Right kidney (tissue), 1 donor: ENCODE data around the gene ARSG.
"Not testable (repeated sequence)": the region's sequence is repeated elsewhere in the genome, so short reads cannot be mapped to it uniquely, and the experiment has no call there.

Source experiments
- DNase-seq: peaks from one replicate; pipeline ENCODE4 v3.0.0-alpha.2; 2016

Gene ARSG

GRCh38 chr17:68329331-68329730 is 38.0 kb downstream of the ARSG start:
- no peak for DNase-seq

DNA sequence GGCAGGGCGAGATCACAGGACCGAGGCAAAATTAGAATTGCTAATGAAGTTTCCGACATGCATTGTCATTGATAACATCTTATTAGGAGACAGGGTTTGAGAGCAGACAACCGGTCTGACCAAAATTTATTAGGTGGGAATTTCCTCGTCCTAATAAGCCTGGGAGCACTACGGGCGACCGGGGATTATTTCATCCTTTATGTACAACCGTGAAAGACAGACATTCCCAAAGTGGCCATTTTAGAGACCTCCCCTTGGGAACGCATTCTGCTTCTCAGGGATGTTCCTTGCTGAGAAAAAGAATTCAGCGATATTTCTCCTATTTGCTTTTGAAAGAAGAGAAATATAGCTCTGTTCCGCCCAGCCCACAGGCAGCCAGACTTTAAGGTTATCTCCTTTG is 40.6 kb downstream of the ARSG start:
- DNase-seq: not testable (repeated sequence)

DNA sequence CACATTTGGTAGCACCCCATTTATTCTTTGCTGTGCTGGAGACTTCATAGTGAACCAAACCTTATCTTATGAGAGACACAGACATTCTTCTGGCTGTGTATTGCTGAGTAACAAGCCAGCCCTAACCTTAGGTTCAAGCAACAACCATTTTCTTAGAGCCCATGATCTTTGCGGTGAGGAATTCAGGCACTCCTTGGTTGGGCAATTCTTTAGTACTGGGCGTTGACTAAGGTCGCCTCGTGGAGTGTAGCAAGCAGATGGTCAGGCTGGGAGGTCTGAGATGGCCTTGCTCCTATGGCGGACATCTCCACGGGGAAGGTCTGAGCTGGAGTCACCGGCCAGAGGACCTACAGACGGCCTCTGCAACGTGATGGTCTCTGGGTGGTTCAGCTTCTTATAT is 43.1 kb downstream of the ARSG start:
- no peak for DNase-seq

DNA sequence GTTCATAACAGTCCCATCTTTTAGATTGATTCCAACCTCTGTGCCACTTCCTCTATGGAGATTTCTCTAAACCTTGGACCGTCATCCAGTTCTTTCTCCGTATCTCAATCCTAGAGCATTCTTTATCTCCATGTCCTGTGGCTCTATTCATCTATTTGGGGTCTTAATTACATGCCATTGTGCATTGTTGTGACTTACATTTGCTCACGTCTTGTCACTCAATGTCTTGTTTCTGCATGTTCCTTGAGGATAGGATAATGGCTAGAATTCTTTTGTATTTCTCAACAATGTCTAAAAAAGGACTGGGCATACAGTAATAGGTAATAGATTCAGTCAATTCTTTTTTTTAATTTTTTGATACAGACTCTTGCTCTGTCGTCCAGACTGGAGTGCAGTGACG is 50.2 kb downstream of the ARSG start:
- DNase-seq: no peak

DNA sequence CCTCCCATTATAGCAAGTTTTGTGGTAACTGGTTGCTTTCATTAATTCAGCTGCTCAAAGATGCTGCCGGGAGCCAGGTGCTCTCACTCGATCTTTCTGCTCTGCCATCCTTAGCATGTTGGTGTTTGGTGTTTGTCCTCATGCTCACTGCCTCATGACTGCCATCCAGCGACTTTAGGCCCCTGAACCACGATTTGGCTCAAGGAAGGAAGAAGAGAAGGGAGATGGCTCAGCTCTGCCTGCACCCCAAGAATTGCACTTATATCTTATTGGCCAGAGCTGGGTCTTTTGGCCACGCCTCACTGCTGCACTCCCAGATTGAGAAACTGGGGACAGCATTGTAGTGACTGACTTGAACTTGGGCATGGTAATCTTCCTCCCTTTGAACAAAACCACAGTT is 52.7 kb downstream of the ARSG start:
- DNase-seq: no peak

DNA sequence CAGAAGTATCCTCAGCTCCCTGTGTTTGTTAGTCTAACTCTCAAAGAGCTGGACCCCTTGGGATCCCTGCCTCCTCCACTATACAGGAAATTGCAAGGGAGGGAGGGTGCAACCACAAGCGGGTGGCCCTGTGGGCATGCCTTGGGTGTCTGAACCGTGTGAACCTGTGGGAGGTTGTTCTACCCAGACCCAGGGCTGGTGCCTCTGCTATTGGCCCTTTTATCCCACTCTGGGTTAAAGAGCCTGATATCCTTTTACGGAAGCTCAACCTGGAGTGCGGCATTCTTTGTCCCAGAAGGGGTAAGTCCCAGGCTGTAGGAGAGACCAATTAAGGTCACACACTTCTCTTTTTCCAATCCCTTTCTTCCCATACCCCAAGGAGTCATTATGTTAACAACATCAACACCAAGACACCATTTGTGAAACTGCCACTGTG is 53.4 kb downstream of the ARSG start:
- DNase-seq: no peak

DNA sequence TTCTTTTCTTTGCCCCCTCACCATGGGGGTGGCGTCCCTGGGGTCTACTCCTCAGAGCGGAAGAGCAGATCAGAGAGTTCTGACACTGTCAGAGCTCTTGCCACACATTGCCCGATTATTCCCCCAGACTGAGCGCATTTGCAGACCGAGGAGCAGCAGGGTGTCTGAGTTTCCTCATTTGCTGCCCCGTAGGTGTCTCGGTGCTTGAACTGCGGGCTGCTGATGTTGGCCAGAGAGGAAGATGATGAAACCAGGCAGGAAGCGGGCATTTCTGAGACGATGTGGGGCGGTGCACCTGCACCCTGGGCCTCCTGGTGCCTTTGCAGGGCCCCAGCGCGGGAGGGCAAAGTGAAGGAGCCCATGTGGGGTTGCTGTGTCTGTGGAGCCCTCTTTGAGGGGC is 55.2 kb downstream of the ARSG start:
- no peak for DNase-seq

DNA sequence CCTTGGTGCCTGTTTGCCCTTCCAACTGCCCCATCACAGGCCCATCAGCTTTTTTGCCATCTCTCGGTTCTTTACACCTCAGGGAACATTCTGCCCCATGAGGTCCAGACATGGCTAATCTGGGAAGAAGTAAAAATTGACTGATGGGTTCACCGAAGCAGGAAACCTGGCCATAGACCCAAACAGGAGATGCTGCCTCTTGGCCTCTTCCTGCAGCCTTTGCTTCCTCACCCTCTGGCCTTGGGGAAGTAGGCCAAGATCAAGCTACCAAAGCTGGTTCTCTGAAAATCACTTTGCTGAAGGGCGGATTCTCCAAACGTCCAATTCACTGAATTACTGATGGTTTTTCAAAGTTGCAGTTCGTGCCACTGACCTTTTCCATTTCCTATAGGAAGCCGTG is 56.1 kb downstream of the ARSG start:
- no peak for DNase-seq

GRCh38 chr17:68349157-68349556 is 57.9 kb downstream of the ARSG start:
- DNase-seq: no peak

- DNase-seq: no peak
Observed at GRCh38 chr17:68351395-68351794, 60.1 kb downstream of the ARSG start.

DNA sequence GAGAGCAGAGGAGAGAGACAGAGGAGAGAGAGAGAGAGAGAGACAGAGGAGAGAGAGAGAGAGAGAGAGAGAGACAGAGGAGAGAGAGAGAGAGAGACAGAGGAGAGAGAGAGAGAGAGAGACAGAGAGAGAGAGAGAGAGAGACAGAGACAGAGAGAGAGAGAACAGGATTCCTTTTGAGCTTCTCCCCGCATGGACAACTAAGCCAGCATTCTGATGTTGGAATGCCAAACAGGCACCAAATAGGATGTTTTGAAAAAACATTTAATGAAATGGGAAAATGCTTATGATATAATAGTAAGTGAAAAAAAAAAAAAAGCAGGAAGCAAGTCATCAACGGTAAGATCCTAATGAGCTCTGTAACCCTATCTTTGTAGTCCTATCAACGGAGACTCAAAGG is 60.7 kb downstream of the ARSG start:
- DNase-seq: no peak

GRCh38 chr17:68352671-68353070 is 61.4 kb downstream of the ARSG start:
- not testable (repeated sequence) for DNase-seq

DNA sequence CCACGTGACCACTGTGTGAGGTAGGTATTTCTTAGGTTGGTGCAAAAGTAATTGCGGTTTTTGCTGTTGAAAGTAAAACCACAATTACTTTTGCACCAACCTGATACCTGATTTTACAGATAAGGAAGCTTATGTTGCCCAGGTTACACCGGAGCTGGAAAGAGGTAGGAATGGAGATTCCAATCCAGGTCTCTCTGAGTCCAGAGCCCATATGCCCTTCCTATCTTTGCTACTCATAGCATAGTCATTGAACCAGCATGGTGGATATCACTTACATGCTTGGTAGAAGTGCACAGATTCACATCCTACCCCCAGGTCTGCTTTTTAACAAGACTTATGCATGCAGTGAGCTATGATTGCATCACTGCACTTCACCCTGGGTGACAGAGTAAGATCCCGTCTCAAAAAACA is 61.8 kb downstream of the ARSG start:
- no peak for DNase-seq

- DNase-seq: not testable (repeated sequence)
Observed at GRCh38 chr17:68354311-68354710, 63.0 kb downstream of the ARSG start.

DNA sequence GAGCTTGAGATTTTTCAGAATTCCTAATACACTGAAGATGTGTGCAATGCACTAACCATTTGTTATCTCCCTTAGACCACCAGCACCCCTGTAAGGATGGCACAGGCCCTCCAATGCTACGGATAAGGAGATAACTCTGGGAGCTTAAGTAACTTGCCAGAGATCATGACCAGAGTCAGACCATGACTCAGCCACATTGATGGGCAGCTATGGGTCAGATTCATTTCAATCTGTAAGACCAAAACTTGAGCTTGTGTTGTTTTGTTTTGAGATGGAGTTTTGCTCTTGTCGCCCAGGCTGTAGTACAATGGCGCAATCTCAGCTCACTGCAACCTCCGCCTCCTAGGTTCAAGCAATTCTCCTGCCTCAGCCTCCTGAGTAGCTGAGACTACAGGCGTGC is 63.8 kb downstream of the ARSG start:
- not testable (repeated sequence) for DNase-seq

DNA sequence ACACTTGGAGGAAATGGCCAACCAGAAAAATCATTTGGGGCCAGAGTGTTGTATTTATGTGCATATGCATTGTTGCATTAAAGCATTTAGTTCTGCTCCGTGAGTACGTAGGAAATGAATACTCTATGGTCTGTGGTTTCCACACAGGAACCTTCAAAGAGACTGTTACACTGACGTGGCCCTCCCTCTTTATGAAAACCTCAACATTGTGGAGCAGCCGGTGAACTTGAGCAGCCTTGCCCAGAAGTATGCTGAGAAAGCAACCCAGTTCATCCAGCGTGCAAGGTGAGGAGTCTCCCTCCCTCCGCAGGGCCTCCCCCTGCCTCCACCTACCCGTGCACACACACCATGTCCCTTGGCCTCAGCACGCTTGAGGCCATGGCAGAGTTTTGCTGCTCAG is 65.2 kb downstream of the ARSG start:
- DNase-seq: no peak

- DNase-seq: no peak
Observed at GRCh38 chr17:68356949-68357455, 65.7 kb downstream of the ARSG start.

- DNase-seq: no peak
Observed at GRCh38 chr17:68357886-68358285, 66.6 kb downstream of the ARSG start.

DNA sequence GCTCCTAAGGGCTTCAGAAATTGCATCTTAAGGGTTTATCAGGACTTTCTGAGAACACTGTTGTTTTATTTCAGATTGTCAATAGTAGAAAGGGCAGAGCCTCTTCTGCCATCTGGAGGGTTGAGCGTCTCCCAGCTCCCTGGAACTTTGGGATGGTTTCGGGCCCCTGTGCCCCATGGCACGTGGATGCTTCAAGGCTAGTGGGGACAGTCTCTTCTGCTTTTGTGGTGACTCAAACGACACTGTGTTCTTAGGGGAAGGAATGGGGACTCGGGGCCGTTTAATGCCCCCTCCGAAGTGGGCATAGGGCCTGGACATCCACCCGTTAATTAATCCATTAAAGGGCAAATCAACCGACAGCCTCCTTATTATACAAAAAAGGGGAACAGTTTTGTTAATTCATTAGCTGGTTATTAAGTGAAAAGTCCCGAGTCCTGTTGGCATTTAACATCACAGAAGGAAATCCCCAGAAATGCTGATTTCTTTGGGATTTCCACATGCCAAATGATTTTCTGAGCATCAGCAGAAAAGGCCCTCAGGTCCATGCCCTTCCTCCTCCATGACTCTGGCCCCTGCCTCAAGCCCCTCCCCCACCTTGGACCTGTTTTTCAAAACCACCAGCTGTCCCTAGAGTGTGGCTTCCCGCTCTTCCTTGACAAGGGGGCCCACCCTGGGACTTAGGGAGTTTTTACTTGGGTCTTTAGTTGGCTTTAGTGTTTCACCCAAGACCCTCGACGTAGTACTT is 68.7 kb downstream of the ARSG start:
- DNase-seq: no peak

DNA sequence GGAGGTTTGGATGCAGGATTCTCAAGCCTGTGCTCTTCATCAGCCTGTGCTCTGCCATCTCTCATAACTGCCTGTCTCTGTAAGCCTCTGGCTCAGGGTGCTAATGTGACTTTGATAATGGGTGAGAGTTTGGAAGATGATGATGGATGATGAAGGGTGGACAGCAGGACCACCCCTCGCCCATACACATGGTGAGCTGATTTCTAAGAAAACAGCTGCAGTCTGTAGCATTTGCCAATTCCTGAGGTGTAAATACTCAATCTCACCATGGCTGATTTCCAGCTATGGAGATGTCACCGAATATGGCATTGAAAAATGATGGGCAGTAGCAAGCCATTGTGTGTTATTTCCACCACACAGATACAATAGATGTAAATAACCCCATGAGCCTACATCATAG is 74.2 kb downstream of the ARSG start:
- no peak for DNase-seq

DNA sequence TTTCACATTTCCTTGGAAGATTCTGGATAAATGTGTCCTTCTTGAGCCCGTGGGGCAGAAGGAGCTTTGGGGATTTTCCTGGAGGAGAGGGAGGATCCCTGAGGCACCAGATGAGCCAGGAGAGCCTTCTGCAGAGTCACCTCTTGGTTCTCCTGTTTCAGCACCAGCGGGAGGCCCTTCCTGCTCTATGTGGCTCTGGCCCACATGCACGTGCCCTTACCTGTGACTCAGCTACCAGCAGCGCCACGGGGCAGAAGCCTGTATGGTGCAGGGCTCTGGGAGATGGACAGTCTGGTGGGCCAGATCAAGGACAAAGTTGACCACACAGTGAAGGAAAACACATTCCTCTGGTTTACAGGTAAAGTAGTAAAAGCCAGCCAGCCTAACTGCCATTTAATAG is 77.1 kb downstream of the ARSG start:
- no peak for DNase-seq

GRCh38 chr17:68375566-68375965 is 84.3 kb downstream of the ARSG start:
- no peak for DNase-seq

GRCh38 chr17:68376178-68376577 is 84.9 kb downstream of the ARSG start:
- not testable (repeated sequence) for DNase-seq

- DNase-seq: no peak
Observed at GRCh38 chr17:68377771-68378267, 86.5 kb downstream of the ARSG start.
